Activated T-helper 2 cell treated with anti-CD3 and anti-CD28 coated beads, Interferon-gamma antibody, Interleukin-2, Interleukin-4, amounts not matched to agents 10 μg/mL and 5 μg/mL and 100 μg/mL, durations not matched to agents 14 hours and 24 hours and 36 hours (primary cell): Measurements from ENCODE around the gene KREMEN1. TPM values are rescaled to one million over a fixed set of nuclear protein-coding genes. Genes with fewer than 3 reads are reported as not detected.
A peak's percentile ranks its signal among the peaks of the same experiment; 100 is the strongest.

Experiments
- DNase-seq: peaks from one replicate; pipeline ENCODE4 v3.0.0; 2021; ENCODE audit warnings: low spot score
- H3K27ac Mint-ChIP-seq: one replicate; pipeline ENCODE4 v1.8.0; 2021; ENCODE audit warnings: mixed read lengths
- H3K27me3 Mint-ChIP-seq: one replicate; pipeline ENCODE4 v1.8.0; 2021; ENCODE audit warnings: low read depth, mixed read lengths
- H3K36me3 Mint-ChIP-seq: one replicate; pipeline ENCODE4 v1.8.0; 2021; ENCODE audit warnings: low read depth, mixed read lengths
- H3K4me1 Mint-ChIP-seq: one replicate; pipeline ENCODE4 v1.8.0; 2021; ENCODE audit warnings: low read depth, mixed read lengths
- H3K4me3 Mint-ChIP-seq: one replicate; pipeline ENCODE4 v1.8.0; 2021; ENCODE audit warnings: low read depth, mild to moderate bottlenecking, moderate library complexity, mixed read lengths
- H3K9me3 Mint-ChIP-seq: one replicate; pipeline ENCODE4 v1.8.0; 2021; ENCODE audit warnings: mixed read lengths
- intact Hi-C: fragments of 100-400 bp; cut with micrococcal nuclease; formaldehyde crosslinking; loops from one replicate; pipeline ENCODE4 v1.15.1; 2023
- total RNA-seq: library from RNA; stranded (reverse); gene quantifications from 2 replicates; pipeline ENCODE4 v1.2.3, GENCODE V29; 2022

Gene KREMEN1
- total RNA-seq, 1 donor from 2014 or later, result 0.27 TPM

- no peak for DNase-seq
- Mint-ChIP-seq H3K36me3 (no peaks in the 10 kb centered on the region), H3K27me3 (peaks cover 25% of the 10 kb centered on the region), H3K9me3 (no peaks in the 10 kb centered on the region), H3K4me3 (no peak overlapping the region), H3K27ac (no peak overlapping the region), H3K4me1 (peaks cover 25% of the 10 kb centered on the region)
- intact Hi-C loops, result no loop called here
Measured at GRCh38 chr22:29163808-29164207, 91.0 kb downstream of the KREMEN1 start.

GRCh38 chr22:29165321-29166060, 92.7 kb downstream of the KREMEN1 start:
- no peak for DNase-seq
- H3K27ac Mint-ChIP-seq, result no peak overlapping the region
- no peaks in the 10 kb centered on the region for H3K36me3 Mint-ChIP-seq
- no peaks in the 10 kb centered on the region for H3K9me3 Mint-ChIP-seq
- H3K27me3 Mint-ChIP-seq, result peaks cover 24% of the 10 kb centered on the region
- H3K4me1 Mint-ChIP-seq, result peaks cover 25% of the 10 kb centered on the region
- no peak overlapping the region for H3K4me3 Mint-ChIP-seq
- intact Hi-C loops, result loop anchor here (2.0 to 5.0 kb wide), 2 partner anchors 37 to 258 kb away; no protein-coding TSS in a partner anchor

DNA sequence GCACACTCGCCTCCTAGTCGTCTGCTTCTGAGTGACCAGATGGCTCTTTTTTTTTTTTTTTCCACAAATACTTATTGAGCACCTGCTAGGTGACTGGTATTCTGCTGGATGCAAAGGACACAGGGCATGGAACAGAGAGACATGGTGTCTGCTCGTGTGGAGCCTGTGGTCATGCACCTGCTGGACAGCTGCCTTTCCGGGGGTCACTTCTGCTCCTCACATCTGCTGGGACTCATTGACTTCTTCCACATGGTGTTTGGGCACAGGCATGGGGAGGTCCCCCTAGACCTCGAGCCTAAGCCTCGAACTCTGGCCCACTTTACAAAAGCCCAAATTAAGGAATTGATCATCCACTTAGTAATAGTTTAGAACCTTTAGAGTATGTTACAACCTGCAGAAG, 93.3 kb downstream of the KREMEN1 start:
- Mint-ChIP-seq H3K4me1 (peaks cover 21% of the 10 kb centered on the region), H3K4me3 (no peak overlapping the region), H3K9me3 (no peaks in the 10 kb centered on the region), H3K27ac (no peak overlapping the region), H3K27me3 (peaks cover 19% of the 10 kb centered on the region), H3K36me3 (no peaks in the 10 kb centered on the region)
- intact Hi-C loops, result loop anchor here (2.0 to 5.0 kb wide), 2 partner anchors 37 to 259 kb away; no protein-coding TSS in a partner anchor
- no peak for DNase-seq

DNA sequence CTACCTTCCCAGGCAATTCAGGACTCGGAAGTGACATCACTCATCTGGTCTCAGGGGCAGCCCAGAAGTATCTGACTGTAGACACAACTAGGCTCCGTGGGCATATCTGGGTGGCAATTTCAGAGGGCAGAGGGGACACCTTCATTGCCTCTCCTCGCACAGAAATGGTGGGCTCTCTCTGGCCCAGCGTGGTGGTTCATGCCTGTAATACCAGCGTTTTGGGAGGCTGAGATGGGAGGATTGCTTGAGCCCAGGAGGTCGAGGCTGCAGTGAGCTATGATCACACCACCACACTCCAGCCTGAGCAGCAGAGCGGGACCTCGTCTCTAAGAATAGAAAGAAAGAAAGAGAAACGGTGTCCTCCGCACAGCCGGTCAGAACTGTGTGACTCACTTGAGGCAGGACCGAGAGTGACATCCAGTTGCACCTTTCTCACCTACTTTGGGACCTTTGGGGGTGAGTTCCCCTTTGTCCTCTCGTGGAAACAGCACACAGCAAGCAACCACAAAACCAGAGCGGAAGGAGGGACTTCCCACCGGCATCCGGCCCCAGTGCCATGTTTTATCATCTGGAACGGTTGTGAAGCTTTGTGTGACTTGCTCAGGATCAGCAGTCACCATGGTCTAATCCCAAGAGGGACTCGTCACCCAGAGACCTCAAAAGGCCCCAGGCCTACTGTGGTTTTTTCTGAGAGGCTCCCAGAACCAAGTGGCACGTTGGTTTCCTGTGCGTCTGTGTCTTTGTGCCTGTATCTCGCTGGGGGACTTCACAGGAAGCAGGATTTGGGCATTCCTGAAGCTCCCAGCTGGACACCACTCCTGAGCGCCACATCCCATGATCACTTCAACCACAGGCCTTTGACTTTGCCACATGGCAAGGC, 94.4 kb downstream of the KREMEN1 start:
- Mint-ChIP-seq H3K9me3 (no peaks in the 10 kb centered on the region), H3K4me3 (peak overlapping the region; percentile 27), H3K27ac (peak overlapping the region; percentile 52), H3K4me1 (peaks cover 21% of the 10 kb centered on the region), H3K36me3 (no peaks in the 10 kb centered on the region), H3K27me3 (peaks cover 14% of the 10 kb centered on the region)
- peak; percentile 58 for DNase-seq
- intact Hi-C loops, result loop anchor here (2.0 to 5.0 kb wide), 2 partner anchors 36 to 260 kb away; no protein-coding TSS in a partner anchor

GRCh38 chr22:29171721-29172120, 98.9 kb downstream of the KREMEN1 start:
- Mint-ChIP-seq H3K4me3 (no peak overlapping the region), H3K36me3 (peaks cover 3% of the 10 kb centered on the region), H3K9me3 (peaks cover 21% of the 10 kb centered on the region), H3K27ac (no peak overlapping the region), H3K27me3 (peaks cover 33% of the 10 kb centered on the region), H3K4me1 (peaks cover 12% of the 10 kb centered on the region)
- intact Hi-C loops, result no loop called here
- no peak for DNase-seq

GRCh38 chr22:29172216-29172615, 99.4 kb downstream of the KREMEN1 start:
- H3K27me3 Mint-ChIP-seq, result peaks cover 34% of the 10 kb centered on the region
- no peak overlapping the region for H3K4me3 Mint-ChIP-seq
- no peak for DNase-seq
- intact Hi-C loops, result no loop called here
- no peak overlapping the region for H3K27ac Mint-ChIP-seq
- H3K4me1 Mint-ChIP-seq, result peaks cover 7% of the 10 kb centered on the region
- H3K36me3 Mint-ChIP-seq, result peaks cover 3% of the 10 kb centered on the region
- peaks cover 21% of the 10 kb centered on the region for H3K9me3 Mint-ChIP-seq

DNA sequence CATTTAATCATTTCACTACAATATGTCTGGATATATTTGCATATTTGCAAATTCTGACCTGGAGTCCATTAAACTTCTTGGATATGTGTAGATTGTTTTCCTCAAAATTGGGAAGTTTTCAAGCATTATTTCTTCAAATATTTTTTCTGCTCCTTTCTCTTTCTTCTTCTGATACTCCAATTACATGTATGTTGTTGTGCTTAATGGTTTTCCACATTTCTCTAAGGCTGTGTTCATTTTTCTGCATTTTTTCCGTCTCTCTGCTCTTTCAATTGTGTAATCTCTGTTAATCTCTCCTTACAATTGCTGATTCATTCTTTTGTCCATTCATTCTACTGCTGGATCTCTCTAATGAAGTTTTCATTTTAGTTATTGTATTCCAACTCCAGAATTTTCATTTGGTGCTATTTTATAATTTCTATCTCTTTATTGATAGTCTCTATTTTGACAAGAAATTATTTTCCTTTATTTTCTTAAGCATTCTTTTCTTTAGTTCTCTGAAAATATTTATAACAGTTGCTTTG, 102.5 kb downstream of the KREMEN1 start:
- Mint-ChIP-seq H3K4me3 (no peak overlapping the region), H3K27ac (no peak overlapping the region), H3K27me3 (peaks cover 31% of the 10 kb centered on the region), H3K9me3 (peaks cover 21% of the 10 kb centered on the region), H3K36me3 (peaks cover 3% of the 10 kb centered on the region), H3K4me1 (no peaks in the 10 kb centered on the region)
- no peak for DNase-seq
- intact Hi-C loops, result no loop called here

- DNase-seq, result no peak
- intact Hi-C loops, result no loop called here
- H3K27ac Mint-ChIP-seq, result no peak overlapping the region
- no peaks in the 10 kb centered on the region for H3K4me1 Mint-ChIP-seq
- no peaks in the 10 kb centered on the region for H3K36me3 Mint-ChIP-seq
- no peaks in the 10 kb centered on the region for H3K9me3 Mint-ChIP-seq
- H3K4me3 Mint-ChIP-seq, result no peak overlapping the region
- H3K27me3 Mint-ChIP-seq, result peaks cover 13% of the 10 kb centered on the region
Measured at GRCh38 chr22:29183971-29184848, 111.4 kb downstream of the KREMEN1 start.

- peaks cover 11% of the 10 kb centered on the region for H3K27me3 Mint-ChIP-seq
Measured at GRCh38 chr22:29184849-29185490, 112.1 kb downstream of the KREMEN1 start.

GRCh38 chr22:29186302-29186701, 113.5 kb downstream of the KREMEN1 start:
- peaks cover 6% of the 10 kb centered on the region for H3K27me3 Mint-ChIP-seq
- H3K4me1 Mint-ChIP-seq, result no peaks in the 10 kb centered on the region
- DNase-seq, result no peak
- intact Hi-C loops, result no loop called here
- no peak overlapping the region for H3K27ac Mint-ChIP-seq
- no peak overlapping the region for H3K4me3 Mint-ChIP-seq
- H3K9me3 Mint-ChIP-seq, result no peaks in the 10 kb centered on the region
- no peaks in the 10 kb centered on the region for H3K36me3 Mint-ChIP-seq

More at GRCh38 chr22:29184849-29185490, 112.1 kb downstream of the KREMEN1 start:
- no peaks in the 10 kb centered on the region for H3K36me3 Mint-ChIP-seq
- intact Hi-C loops, result no loop called here
- H3K9me3 Mint-ChIP-seq, result no peaks in the 10 kb centered on the region
- DNase-seq, result no peak
- no peak overlapping the region for H3K27ac Mint-ChIP-seq
- H3K4me1 Mint-ChIP-seq, result no peaks in the 10 kb centered on the region
- H3K4me3 Mint-ChIP-seq, result no peak overlapping the region

- H3K27me3 Mint-ChIP-seq, result peaks cover 9% of the 10 kb centered on the region
- no peaks in the 10 kb centered on the region for H3K9me3 Mint-ChIP-seq
- H3K4me1 Mint-ChIP-seq, result no peaks in the 10 kb centered on the region
- intact Hi-C loops, result no loop called here
- H3K4me3 Mint-ChIP-seq, result no peak overlapping the region
- H3K27ac Mint-ChIP-seq, result no peak overlapping the region
- no peak for DNase-seq
- no peaks in the 10 kb centered on the region for H3K36me3 Mint-ChIP-seq
Measured at GRCh38 chr22:29187831-29188230, 115.0 kb downstream of the KREMEN1 start.

GRCh38 chr22:29190051-29190450, 117.2 kb downstream of the KREMEN1 start:
- intact Hi-C loops, result no loop called here
- Mint-ChIP-seq H3K27ac (no peak overlapping the region), H3K4me1 (no peaks in the 10 kb centered on the region), H3K36me3 (no peaks in the 10 kb centered on the region), H3K9me3 (peaks cover 3% of the 10 kb centered on the region), H3K27me3 (peaks cover 11% of the 10 kb centered on the region), H3K4me3 (no peak overlapping the region)
- DNase-seq, result no peak
